Parathyroid adenoma (tissue), 2 donors: Measurements from ENCODE around the gene RAB40A.

ENCODE experiments used
- H2AFZ ChIP-seq: fragments of 300-600 bp; sonication (generic); one replicate; pipeline ENCODE4 v1.7.0; 2017; ENCODE audit warnings: antibody characterized with exemption, mild to moderate bottlenecking
- H3K27ac ChIP-seq: fragments of 300-600 bp; sonication (generic); one replicate; pipeline ENCODE4 v1.7.0; 2017
- H3K27me3 ChIP-seq: fragments of 300-600 bp; sonication (generic); one replicate; pipeline ENCODE4 v1.7.0; 2017; ENCODE audit warnings: low read length; ENCODE audit not compliant: control insufficient read depth, insufficient read depth
- H3K36me3 ChIP-seq: fragments of 300-600 bp; sonication (generic); one replicate; pipeline ENCODE4 v1.7.0; 2017; ENCODE audit warnings: low read length; ENCODE audit not compliant: control insufficient read depth, insufficient read depth
- H3K4me1 ChIP-seq: fragments of 300-600 bp; sonication (generic); one replicate; pipeline ENCODE4 v1.7.0; 2017; ENCODE audit warnings: control low read depth
- H3K4me2 ChIP-seq: fragments of 300-600 bp; sonication (generic); one replicate; pipeline ENCODE4 v1.7.0; 2017; ENCODE audit warnings: low read length
- H3K4me3 ChIP-seq: fragments of 300-600 bp; sonication (generic); one replicate; pipeline ENCODE4 v1.7.0; 2017; ENCODE audit warnings: low read depth, low read length
- H3K79me2 ChIP-seq: fragments of 300-600 bp; sonication (generic); one replicate; pipeline ENCODE4 v1.7.0; 2017; ENCODE audit warnings: control low read depth
- H3K9ac ChIP-seq: fragments of 300-600 bp; sonication (generic); one replicate; pipeline ENCODE4 v1.7.0; 2017; ENCODE audit warnings: mild to moderate bottlenecking
- H3K9me3 ChIP-seq: fragments of 300-600 bp; sonication (generic); one replicate; pipeline ENCODE4 v1.7.0; 2017; ENCODE audit warnings: low read length; ENCODE audit not compliant: control insufficient read depth
- CTCF ChIP-seq: fragments of 300-600 bp; sonication (generic); IDR thresholded peaks from one replicate; pipeline ENCODE4 v1.7.0; 2017; ENCODE audit warnings: antibody characterized with exemption, mild to moderate bottlenecking
- donor health status: primary hyperparathyroidism.

The RAB40A gene

GRCh38 chrX:103518571-103518970 is 718 bp downstream of the RAB40A start:
- Histone ChIP-seq H3K27ac (no peak overlapping the region), H3K4me1 (no peaks in the 10 kb centered on the region)
- TF ChIP-seq CTCF = no peak

GRCh38 chrX:103517246-103517645 is 2.0 kb downstream of the RAB40A start:
- no peak overlapping the region for H3K9ac ChIP-seq
- no peak for TF ChIP-seq CTCF
- no peaks in the 10 kb centered on the region for H3K36me3 ChIP-seq
- no peak overlapping the region for H3K27ac ChIP-seq
- H3K4me3 ChIP-seq = no peak overlapping the region
- H3K27me3 ChIP-seq = no peaks in the 10 kb centered on the region
- no peak overlapping the region for H2AFZ ChIP-seq
- no peaks in the 10 kb centered on the region for H3K79me2 ChIP-seq
- H3K9me3 ChIP-seq = no peaks in the 10 kb centered on the region
- no peak overlapping the region for H3K4me2 ChIP-seq
- no peaks in the 10 kb centered on the region for H3K4me1 ChIP-seq

More at GRCh38 chrX:103518571-103518970, 718 bp downstream of the RAB40A start:
- Histone ChIP-seq H3K4me3 (no peak overlapping the region), H3K4me2 (no peak overlapping the region), H3K27me3 (no peaks in the 10 kb centered on the region), H3K9ac (no peak overlapping the region), H2AFZ (no peak overlapping the region), H3K9me3 (no peaks in the 10 kb centered on the region), H3K79me2 (no peaks in the 10 kb centered on the region), H3K36me3 (no peaks in the 10 kb centered on the region)

- Histone ChIP-seq H3K4me3 (no peak overlapping the region), H3K27me3 (no peaks in the 10 kb centered on the region), H3K9me3 (no peaks in the 10 kb centered on the region), H3K27ac (no peak overlapping the region), H3K9ac (no peak overlapping the region), H3K4me1 (no peaks in the 10 kb centered on the region), H3K4me2 (no peak overlapping the region), H2AFZ (no peak overlapping the region), H3K79me2 (no peaks in the 10 kb centered on the region), H3K36me3 (no peaks in the 10 kb centered on the region)
- no peak for TF ChIP-seq CTCF
These were observed 5.7 kb downstream of the RAB40A start for GRCh38 chrX:103513476-103514108.

GRCh38 chrX:103513067-103513466 is 6.2 kb downstream of the RAB40A start:
- H3K79me2 ChIP-seq = no peaks in the 10 kb centered on the region
- no peak overlapping the region for H2AFZ ChIP-seq
- H3K4me1 ChIP-seq = no peaks in the 10 kb centered on the region
- no peaks in the 10 kb centered on the region for H3K27me3 ChIP-seq
- H3K9me3 ChIP-seq = no peaks in the 10 kb centered on the region
- no peak for TF ChIP-seq CTCF
- no peak overlapping the region for H3K27ac ChIP-seq
- no peak overlapping the region for H3K9ac ChIP-seq
- H3K4me2 ChIP-seq = no peak overlapping the region
- H3K4me3 ChIP-seq = no peak overlapping the region
- H3K36me3 ChIP-seq = no peaks in the 10 kb centered on the region

- Histone ChIP-seq H3K27ac (no peak overlapping the region), H3K9ac (no peak overlapping the region), H3K36me3 (no peaks in the 10 kb centered on the region), H3K9me3 (no peaks in the 10 kb centered on the region), H3K79me2 (no peaks in the 10 kb centered on the region), H3K27me3 (no peaks in the 10 kb centered on the region), H3K4me2 (no peak overlapping the region), H3K4me3 (no peak overlapping the region), H3K4me1 (no peaks in the 10 kb centered on the region), H2AFZ (no peak overlapping the region)
- no peak for TF ChIP-seq CTCF
These were observed 9.3 kb downstream of the RAB40A start for GRCh38 chrX:103510031-103510430.
